Testis (tissue), 2 donors: ENCODE measurements around the gene ST6GAL1.

Experiments used
- POLR2A ChIP-seq: fragments of 450-650 bp; IDR thresholded peaks from one replicate; pipeline ENCODE4 v1.6.1; 2017; ENCODE audit warnings: antibody characterized with exemption, mild to moderate bottlenecking, moderate library complexity
- TF ChIP-seq, protein P1 (sequence below), 3 experiments: fragments of 450-650 bp in 2 of 3; fragments of 200-600 bp in 1 of 3; sonication (generic) in 1 of 3; IDR thresholded peaks; one replicate each; pipeline ENCODE4 v1.5.1; 2016 to 2019; ENCODE audit warnings: antibody characterized with exemption in 3 of 3, mild to moderate bottlenecking in 2 of 3, moderate library complexity in 1 of 3

DNA sequence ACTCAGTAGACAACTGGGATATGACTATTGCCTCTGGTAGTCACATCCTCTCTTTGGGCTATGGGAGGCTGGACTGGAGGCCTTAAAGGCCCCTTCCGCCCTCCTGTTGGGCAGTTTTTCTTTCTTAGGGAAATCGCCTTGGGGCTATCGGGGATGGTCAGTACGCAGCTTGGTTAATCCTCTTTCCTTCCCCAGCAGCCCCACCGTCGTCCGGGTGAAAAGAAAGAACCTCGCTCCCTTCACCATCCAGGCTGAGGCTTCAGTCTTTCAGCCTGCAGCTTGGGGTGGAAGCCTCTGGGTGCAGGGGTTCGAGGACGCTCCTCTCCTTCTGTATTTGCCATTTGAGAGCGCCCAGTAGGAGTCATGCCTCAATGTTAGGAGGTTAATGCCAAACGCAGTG lies 641 bp upstream of the ST6GAL1 start:
- TF ChIP-seq, protein P1, sequence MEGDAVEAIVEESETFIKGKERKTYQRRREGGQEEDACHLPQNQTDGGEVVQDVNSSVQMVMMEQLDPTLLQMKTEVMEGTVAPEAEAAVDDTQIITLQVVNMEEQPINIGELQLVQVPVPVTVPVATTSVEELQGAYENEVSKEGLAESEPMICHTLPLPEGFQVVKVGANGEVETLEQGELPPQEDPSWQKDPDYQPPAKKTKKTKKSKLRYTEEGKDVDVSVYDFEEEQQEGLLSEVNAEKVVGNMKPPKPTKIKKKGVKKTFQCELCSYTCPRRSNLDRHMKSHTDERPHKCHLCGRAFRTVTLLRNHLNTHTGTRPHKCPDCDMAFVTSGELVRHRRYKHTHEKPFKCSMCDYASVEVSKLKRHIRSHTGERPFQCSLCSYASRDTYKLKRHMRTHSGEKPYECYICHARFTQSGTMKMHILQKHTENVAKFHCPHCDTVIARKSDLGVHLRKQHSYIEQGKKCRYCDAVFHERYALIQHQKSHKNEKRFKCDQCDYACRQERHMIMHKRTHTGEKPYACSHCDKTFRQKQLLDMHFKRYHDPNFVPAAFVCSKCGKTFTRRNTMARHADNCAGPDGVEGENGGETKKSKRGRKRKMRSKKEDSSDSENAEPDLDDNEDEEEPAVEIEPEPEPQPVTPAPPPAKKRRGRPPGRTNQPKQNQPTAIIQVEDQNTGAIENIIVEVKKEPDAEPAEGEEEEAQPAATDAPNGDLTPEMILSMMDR (IDR thresholded peaks at IDR 0.05): no peak
- no peak for TF ChIP-seq POLR2A
